ENCODE data around the gene DEFB113. TPM values are rescaled to one million over a fixed set of nuclear protein-coding genes. Genes with fewer than 3 reads are reported as not detected.
A peak's percentile ranks its signal among the peaks of the same experiment; 100 is the strongest.

DEFB113 gene
- total and polyA plus RNA-seq, 2 of the 4 experiments (the other 2 are of a cell fraction) = not detected

DNA sequence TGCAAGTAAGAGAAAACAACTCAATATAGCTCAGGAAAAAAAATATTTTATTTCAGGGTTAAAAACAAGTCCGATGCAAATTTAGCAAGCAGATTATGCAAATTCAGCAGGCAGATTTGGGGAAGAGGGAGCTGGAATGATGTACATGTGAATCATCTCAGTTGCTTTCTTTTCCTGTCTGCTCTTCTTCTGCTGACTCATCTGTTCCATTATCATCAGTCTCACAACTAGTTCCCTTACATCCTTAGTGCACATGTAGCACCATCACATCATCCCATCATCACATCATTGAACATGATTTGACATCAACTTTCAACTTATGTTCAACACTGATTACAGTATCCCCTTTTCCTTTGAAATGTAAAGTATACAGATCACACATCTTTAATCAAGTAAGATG, 11.5 kb upstream of the DEFB113 start:
- no peak overlapping the region for H4K91ac ChIP-seq (ENCODE audit: insufficient read depth, low read depth, low read length)
- no peaks in the 10 kb centered on the region for H3K9me1 ChIP-seq (ENCODE audit: insufficient read depth, low read length)
- H3K4me3 ChIP-seq (ENCODE audit: insufficient read depth, low read depth, low read length) = no peak overlapping the region
- TF ChIP-seq MAFK (IDR thresholded peaks at IDR 0.05; ENCODE audit: low read depth, low read length) (0 out of 2 replicates have a peak, but pooled peaks have one; percentile 37), FOS (IDR thresholded peaks at IDR 0.05; ENCODE audit: low read depth, low read length) (no peak), CHD1 (IDR thresholded peaks at IDR 0.05; ENCODE audit: low read depth, low read length) (no peak)
- no peak overlapping the region for H3K4ac ChIP-seq (ENCODE audit: low read depth, low read length)
- H4K5ac ChIP-seq (ENCODE audit: low read depth, low read length) = no peak overlapping the region
- H3K27ac ChIP-seq (ENCODE audit: insufficient read depth, low read length) = no peak overlapping the region
- H2BK15ac ChIP-seq (ENCODE audit: low read depth, low read length) = no peak overlapping the region
- no peaks in the 10 kb centered on the region for H3K9me3 ChIP-seq (ENCODE audit: control insufficient read depth, insufficient read depth, low read length)
- H3K4me2 ChIP-seq (ENCODE audit: low read depth, low read length) = no peak overlapping the region
- dilution Hi-C loops (cut with HindIII; ENCODE audit: low sequenced_read_pairs, unreplicated experiment) (no loop called here), intact Hi-C loops (cut with micrococcal nuclease) (no loop called here), in situ Hi-C loops (cut with MboI; ENCODE audit: low sequenced_read_pairs) (no loop called here)
- no peaks in the 10 kb centered on the region for H3K27me3 ChIP-seq (ENCODE audit: control insufficient read depth, insufficient read depth, low read length)
- H2BK20ac ChIP-seq (ENCODE audit: low read depth, low read length) = no peak overlapping the region
- ChIA-PET POLR2A (ENCODE audit: unreplicated experiment) (no interaction called here), CTCF (interaction anchor here (0.7 kb wide), 1 partner anchor 27 kb away, joined by 3 read pairs; no protein-coding TSS in a partner anchor)
- H3K14ac ChIP-seq (replicated peaks; ENCODE audit: low read depth, low read length) = no peak overlapping the region
- H3K36me3 ChIP-seq (ENCODE audit: control insufficient read depth, insufficient read depth, low read length) = no peaks in the 10 kb centered on the region
- no peak overlapping the region for H2AK5ac ChIP-seq (ENCODE audit: low read depth, low read length)
- no TSS peak for BruUV-seq (replicated peaks)
- DNase-seq = peak; percentile 0
- no peak for ATAC-seq (ENCODE audit: low read depth)
- H4K8ac ChIP-seq (ENCODE audit: low read depth in 2 of 2, low read length in 2 of 2) = no peak overlapping the region
- no peak overlapping the region for H2AK9ac ChIP-seq (replicated peaks; ENCODE audit: low read depth, low read length, poor library complexity)
- no peak overlapping the region for H3K9ac ChIP-seq (ENCODE audit: low read depth, low read length)
- no peak overlapping the region for H2AFZ ChIP-seq (replicated peaks; ENCODE audit: low read length, poor library complexity)
- no peak overlapping the region for H3K18ac ChIP-seq (ENCODE audit: low read depth, low read length)
- WGBS, 2 experiments (ENCODE audit: extremely low coverage in 2 of 2, insufficient read length in 1 of 2) = no CpG with 5 or more reads among the region's 1 CpG
- no peak overlapping the region for H3K56ac ChIP-seq (ENCODE audit: extremely low read depth, insufficient read depth, low read length)
- no peak overlapping the region for H2BK5ac ChIP-seq (ENCODE audit: low read depth, low read length, poor library complexity, severe bottlenecking)
- H3K23ac ChIP-seq (ENCODE audit: low read depth, low read length) = no peak overlapping the region
- no peaks in the 10 kb centered on the region for H3K4me1 ChIP-seq (ENCODE audit: control insufficient read depth, insufficient read depth, low read length)
- H2BK120ac ChIP-seq (ENCODE audit: low read depth, low read length) = no peak overlapping the region
- H4K20me1 ChIP-seq (ENCODE audit: insufficient read depth, low read length) = no peaks in the 10 kb centered on the region
- no peaks in the 10 kb centered on the region for H3K79me1 ChIP-seq (ENCODE audit: low read depth in 1 of 2, low read length in 2 of 2)
